Panc1 (cell line): Measurements from ENCODE around the gene TRIM33.

Experiments
- CTCF ChIP-seq: fragments of 450-650 bp; IDR thresholded peaks from 2 replicates; pipeline ENCODE4 v1.5.1; 2017; ENCODE audit warnings: mild to moderate bottlenecking
- POLR2AphosphoS5 ChIP-seq: IDR thresholded peaks from 2 replicates; pipeline ENCODE4 v1.6.1; 2012; ENCODE audit warnings: mild to moderate bottlenecking, low read depth, low read length, moderate library complexity
- SIN3A ChIP-seq: IDR thresholded peaks from 2 replicates; pipeline ENCODE4 v1.6.1; 2012; ENCODE audit warnings: low read depth, mild to moderate bottlenecking, low read length, moderate library complexity, borderline replicate concordance; ENCODE audit not compliant: insufficient read depth

- TF ChIP-seq CTCF, result no peak
- no peak for TF ChIP-seq SIN3A
- TF ChIP-seq POLR2AphosphoS5, result no peak
Measured at GRCh38 chr1:114502080-114502479, 8.9 kb downstream of the TRIM33 start.
